Tibial artery (tissue), 4 donors: ENCODE measurements around the gene OBI1.

Experiments
- DNase-seq, 2 donors: peaks; one replicate each; pipeline ENCODE4 v3.0.0-alpha.2; 2019
- H3K27ac ChIP-seq, 2 donors: fragments of 200-600 bp; sonication (generic) in 1 of 2; 1 replicate in 1 of 2; 2 replicates in 1 of 2; pipeline ENCODE4 v1.5.1; 2018 to 2019; ENCODE audit warnings: mild to moderate bottlenecking in 1 of 2
- H3K27me3 ChIP-seq, 2 donors: fragments of 200-600 bp; sonication (generic) in 1 of 2; one replicate each; pipeline versions ENCODE4 v1.5.1 to v1.6.0; 2016 to 2019
- H3K36me3 ChIP-seq, 3 donors: fragments of 200-600 bp; sonication (generic) in 2 of 3; one replicate each; pipeline ENCODE4 v1.5.1; 2016 to 2019; ENCODE audit warnings: mild to moderate bottlenecking in 2 of 3
- H3K4me1 ChIP-seq, 4 donors: fragments of 200-600 bp; sonication (generic) in 2 of 4; 1 replicate in 3 of 4; 2 replicates in 1 of 4; pipeline ENCODE4 v1.5.1; 2016 to 2019
- H3K4me3 ChIP-seq, 2 donors: fragments of 200-600 bp; sonication (generic) in 1 of 2; 1 replicate in 1 of 2; 2 replicates in 1 of 2; pipeline ENCODE4 v1.5.1; 2018 to 2019; ENCODE audit warnings: mild to moderate bottlenecking in 2 of 2
- H3K9me3 ChIP-seq, 3 donors: fragments of 200-600 bp; sonication (generic) in 1 of 3; one replicate each; pipeline ENCODE4 v1.5.1; 2016 to 2019
- intact Hi-C: fragments of 100-400 bp; cut with DNase I; formaldehyde crosslinking; loops from one replicate; pipeline ENCODE4 v1.15.0; 2023; ENCODE audit warnings: low total_unique reads
- TF ChIP-seq, protein P1 (sequence below), 2 experiments: fragments of 200-600 bp in 1 of 2; fragments of 450-650 bp in 1 of 2; IDR thresholded peaks; one replicate each; pipeline ENCODE4 v1.5.1; 2017 to 2019; ENCODE audit warnings: antibody characterized with exemption in 2 of 2, mild to moderate bottlenecking in 1 of 2, moderate library complexity in 1 of 2

Gene OBI1

DNA sequence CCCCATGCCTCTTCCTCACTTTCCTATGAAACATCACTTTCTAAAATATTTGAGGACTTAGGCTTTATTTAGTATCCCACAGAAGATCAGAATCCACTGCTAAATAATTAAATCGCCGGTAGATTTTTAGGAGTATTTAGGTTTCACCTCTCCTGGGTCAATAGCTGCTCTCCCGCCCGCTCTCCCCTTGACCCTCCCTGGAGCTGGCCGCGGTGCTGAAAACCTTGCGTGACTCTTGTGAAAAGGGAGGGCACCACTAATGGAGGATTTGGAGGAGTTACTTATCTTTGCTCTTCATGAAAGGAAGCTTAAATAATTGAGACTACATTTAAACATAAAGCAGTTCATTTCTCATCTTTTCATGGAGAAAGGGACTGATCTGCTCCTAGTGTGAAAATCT lies 69.7 kb downstream of the OBI1 start:
- TF ChIP-seq, protein P1, sequence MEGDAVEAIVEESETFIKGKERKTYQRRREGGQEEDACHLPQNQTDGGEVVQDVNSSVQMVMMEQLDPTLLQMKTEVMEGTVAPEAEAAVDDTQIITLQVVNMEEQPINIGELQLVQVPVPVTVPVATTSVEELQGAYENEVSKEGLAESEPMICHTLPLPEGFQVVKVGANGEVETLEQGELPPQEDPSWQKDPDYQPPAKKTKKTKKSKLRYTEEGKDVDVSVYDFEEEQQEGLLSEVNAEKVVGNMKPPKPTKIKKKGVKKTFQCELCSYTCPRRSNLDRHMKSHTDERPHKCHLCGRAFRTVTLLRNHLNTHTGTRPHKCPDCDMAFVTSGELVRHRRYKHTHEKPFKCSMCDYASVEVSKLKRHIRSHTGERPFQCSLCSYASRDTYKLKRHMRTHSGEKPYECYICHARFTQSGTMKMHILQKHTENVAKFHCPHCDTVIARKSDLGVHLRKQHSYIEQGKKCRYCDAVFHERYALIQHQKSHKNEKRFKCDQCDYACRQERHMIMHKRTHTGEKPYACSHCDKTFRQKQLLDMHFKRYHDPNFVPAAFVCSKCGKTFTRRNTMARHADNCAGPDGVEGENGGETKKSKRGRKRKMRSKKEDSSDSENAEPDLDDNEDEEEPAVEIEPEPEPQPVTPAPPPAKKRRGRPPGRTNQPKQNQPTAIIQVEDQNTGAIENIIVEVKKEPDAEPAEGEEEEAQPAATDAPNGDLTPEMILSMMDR (IDR thresholded peaks at IDR 0.05), result no peak
- Histone ChIP-seq H3K36me3 (no peaks in the 10 kb centered on the region), H3K27me3 (peaks cover 0 to 84% of the 10 kb centered on the region in 2 donors), H3K27ac (no peak overlapping the region), H3K9me3 (no peaks in the 10 kb centered on the region), H3K4me3 (no peak overlapping the region), H3K4me1 (no peaks in the 10 kb centered on the region)
- intact Hi-C loops, result no loop called here
- no peak for DNase-seq

DNA sequence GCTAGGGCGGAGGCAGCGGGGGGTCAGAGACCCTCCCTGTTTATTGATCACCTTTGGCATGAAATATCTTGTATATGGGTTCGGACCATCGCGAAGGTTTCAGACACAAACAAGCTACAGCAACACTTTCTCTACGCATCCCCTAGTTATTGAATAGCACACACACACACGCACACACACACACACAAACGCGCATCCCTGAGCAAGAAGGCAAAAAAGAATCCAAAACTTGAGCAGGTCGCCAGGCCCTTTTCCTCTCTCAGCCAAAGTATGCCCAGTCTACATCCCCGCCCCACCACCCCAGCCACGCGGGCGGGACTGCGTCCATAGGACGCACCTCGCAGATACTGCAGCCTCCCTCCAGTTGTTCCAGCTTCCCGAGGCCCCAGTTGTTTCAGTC lies 71.6 kb downstream of the OBI1 start:
- intact Hi-C loops, result no loop called here

DNA sequence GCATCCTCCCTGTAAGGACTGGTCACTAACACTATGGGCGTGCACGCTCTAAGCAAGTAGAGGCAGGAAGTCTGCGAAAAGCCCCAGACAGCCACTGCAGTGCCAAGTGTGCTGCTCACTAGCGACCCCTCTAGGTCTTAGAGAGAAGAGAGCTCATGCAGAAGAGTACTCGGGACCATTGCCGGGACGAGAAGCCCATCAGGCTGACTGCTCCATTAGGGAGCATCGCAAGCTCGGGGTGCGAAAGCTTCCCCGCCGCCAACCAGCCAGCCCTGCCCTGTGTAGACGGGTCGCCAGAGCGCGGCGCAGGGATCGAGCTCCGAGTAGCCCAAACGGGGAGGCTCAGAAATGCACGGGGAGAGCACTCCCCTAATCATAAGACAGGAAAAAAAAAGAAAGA lies 72.2 kb downstream of the OBI1 start:
- Histone ChIP-seq H3K9me3 (no peaks in the 10 kb centered on the region), H3K27me3 (peaks cover 0 to 62% of the 10 kb centered on the region in 2 donors), H3K4me1 (no peaks in the 10 kb centered on the region), H3K36me3 (no peaks in the 10 kb centered on the region), H3K4me3 (no peak overlapping the region), H3K27ac (no peak overlapping the region)
- intact Hi-C loops, result no loop called here
- TF ChIP-seq, protein P1 (IDR thresholded peaks at IDR 0.05), result no peak
- no peak for DNase-seq

More for the DNA sequence above, 71.6 kb downstream of the OBI1 start:
- no peaks in the 10 kb centered on the region for H3K36me3 ChIP-seq
- DNase-seq, result no peak
- peaks cover 0 to 68% of the 10 kb centered on the region in 2 donors for H3K27me3 ChIP-seq
- H3K9me3 ChIP-seq, result no peaks in the 10 kb centered on the region
- H3K4me1 ChIP-seq, result no peaks in the 10 kb centered on the region
- no peak overlapping the region for H3K27ac ChIP-seq
- TF ChIP-seq, protein P1 (IDR thresholded peaks at IDR 0.05), result no peak
- no peak overlapping the region for H3K4me3 ChIP-seq

DNA sequence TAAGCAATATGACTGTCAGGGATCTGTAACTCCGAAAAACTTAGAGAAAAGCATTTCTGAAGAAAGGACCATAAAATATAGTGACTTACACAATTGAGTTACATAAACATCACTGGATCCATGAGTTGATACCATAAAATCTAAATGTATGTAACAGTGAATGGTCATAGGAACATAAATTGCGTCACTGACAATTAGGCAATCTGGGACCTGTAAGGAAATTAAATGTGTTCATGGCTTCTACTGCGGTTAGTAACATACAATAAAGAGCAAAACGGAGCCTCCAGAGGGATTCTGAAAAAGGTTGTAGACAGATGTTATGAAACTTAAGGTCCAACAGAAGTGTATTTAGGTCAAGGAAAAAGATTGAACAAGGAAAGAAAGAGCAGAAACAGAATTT lies 82.7 kb downstream of the OBI1 start:
- TF ChIP-seq, protein P1 (IDR thresholded peaks at IDR 0.05), result no peak

DNA sequence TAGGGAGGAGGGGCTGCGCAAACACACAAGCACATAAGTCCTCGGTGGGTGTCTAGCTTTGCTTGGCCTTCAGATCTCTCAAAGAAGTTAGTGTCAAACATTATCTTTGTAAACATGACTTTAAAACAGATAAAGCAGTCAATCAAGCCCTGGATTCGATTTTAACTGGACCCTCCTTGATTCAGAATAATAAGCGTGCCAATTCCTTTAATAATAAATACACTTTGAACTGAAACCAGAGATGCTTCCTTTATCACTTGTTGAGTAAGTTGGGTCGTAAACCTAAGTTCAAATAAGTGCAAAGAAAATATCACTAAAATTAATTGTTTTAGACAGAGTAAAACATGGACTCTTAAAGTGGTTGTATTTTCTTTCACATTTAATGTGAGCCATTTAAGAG lies 86.5 kb downstream of the OBI1 start:
- no peaks in the 10 kb centered on the region for H3K9me3 ChIP-seq
- TF ChIP-seq, protein P1 (IDR thresholded peaks at IDR 0.05), result no peak
- H3K27ac ChIP-seq, result no peak overlapping the region
- no peaks in the 10 kb centered on the region for H3K27me3 ChIP-seq
- no peak overlapping the region for H3K4me3 ChIP-seq
- no peaks in the 10 kb centered on the region for H3K36me3 ChIP-seq
- DNase-seq, result no peak
- intact Hi-C loops, result no loop called here
- no peaks in the 10 kb centered on the region for H3K4me1 ChIP-seq

More for the DNA sequence above, 82.7 kb downstream of the OBI1 start:
- H3K4me1 ChIP-seq, result no peaks in the 10 kb centered on the region
- H3K27ac ChIP-seq, result no peak overlapping the region
- H3K27me3 ChIP-seq, result no peaks in the 10 kb centered on the region
- no peak for DNase-seq
- intact Hi-C loops, result no loop called here
- no peaks in the 10 kb centered on the region for H3K36me3 ChIP-seq
- H3K9me3 ChIP-seq, result no peaks in the 10 kb centered on the region
- H3K4me3 ChIP-seq, result no peak overlapping the region

DNA sequence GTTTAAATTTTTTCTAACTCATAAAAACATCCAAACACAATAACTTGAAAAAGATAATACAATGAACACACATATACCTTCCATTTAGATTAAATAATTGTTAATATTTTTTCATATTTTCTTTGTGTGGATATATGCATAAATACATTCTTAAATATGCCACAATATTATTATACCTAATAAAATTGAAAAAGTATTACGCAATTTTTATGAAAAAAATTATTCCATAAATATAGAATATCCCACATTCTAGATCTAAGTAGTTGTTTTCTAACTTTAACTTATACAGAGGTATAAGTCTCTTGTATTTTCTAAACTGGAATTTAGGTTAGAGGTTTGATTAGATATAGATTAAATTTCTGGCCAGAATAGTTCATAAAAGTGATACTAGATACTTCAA lies 89.9 kb downstream of the OBI1 start:
- no peak for DNase-seq
- intact Hi-C loops, result no loop called here
- H3K27ac ChIP-seq, result no peak overlapping the region

More for the DNA sequence above, 89.9 kb downstream of the OBI1 start:
- TF ChIP-seq, protein P1 (IDR thresholded peaks at IDR 0.05), result no peak
- H3K4me1 ChIP-seq, result no peaks in the 10 kb centered on the region
- no peak overlapping the region for H3K4me3 ChIP-seq
- H3K9me3 ChIP-seq, result no peaks in the 10 kb centered on the region
- peaks cover 0 to 3% of the 10 kb centered on the region in 2 donors for H3K27me3 ChIP-seq
- H3K36me3 ChIP-seq, result no peaks in the 10 kb centered on the region
